ENCODE data around the gene CPT1C.

The CPT1C gene

GRCh38 chr19:49684251-49684982 is 6.5 kb upstream of the CPT1C start:
- Histone ChIP-seq H3K36me3 (ENCODE audit: control insufficient read depth in 2 of 2, insufficient read depth in 2 of 2, low read length in 2 of 2) (peaks cover 39 to 46% of the 10 kb centered on the region in 2 donors), H3K27ac (ENCODE audit: low read length) (no peak overlapping the region), H3K9me3 (ENCODE audit: control insufficient read depth in 2 of 2, low read length in 2 of 2) (no peaks in the 10 kb centered on the region), H3K27me3 (ENCODE audit: control insufficient read depth in 1 of 2, insufficient read depth in 2 of 2, low read length in 2 of 2) (peaks cover 4 to 7% of the 10 kb centered on the region in 2 donors), H3K4me3 (ENCODE audit: low read length in 2 of 2) (no peak overlapping the region), H3K9ac (ENCODE audit: low read length in 2 of 2) (no peak overlapping the region), H3K4me1 (ENCODE audit: control insufficient read depth, insufficient read depth, low read length) (peaks cover 17% of the 10 kb centered on the region)

GRCh38 chr19:49684983-49685553 is 5.8 kb upstream of the CPT1C start:
- Histone ChIP-seq H3K4me1 (ENCODE audit: control insufficient read depth, insufficient read depth, low read length) (peaks cover 20% of the 10 kb centered on the region), H3K27ac (ENCODE audit: low read length) (no peak overlapping the region), H3K36me3 (ENCODE audit: control insufficient read depth in 2 of 2, insufficient read depth in 2 of 2, low read length in 2 of 2) (peaks cover 39 to 46% of the 10 kb centered on the region in 2 donors), H3K9ac (ENCODE audit: low read length in 2 of 2) (no peak overlapping the region), H3K27me3 (ENCODE audit: control insufficient read depth in 1 of 2, insufficient read depth in 2 of 2, low read length in 2 of 2) (peaks cover 7 to 14% of the 10 kb centered on the region in 2 donors), H3K9me3 (ENCODE audit: control insufficient read depth in 2 of 2, low read length in 2 of 2) (no peaks in the 10 kb centered on the region), H3K4me3 (ENCODE audit: low read length in 2 of 2) (no peak overlapping the region)

GRCh38 chr19:49685845-49686332 is 5.0 kb upstream of the CPT1C start:
- Histone ChIP-seq H3K27ac (ENCODE audit: low read length) (no peak overlapping the region), H3K9me3 (ENCODE audit: control insufficient read depth in 2 of 2, low read length in 2 of 2) (no peaks in the 10 kb centered on the region), H3K4me1 (ENCODE audit: control insufficient read depth, insufficient read depth, low read length) (peaks cover 20% of the 10 kb centered on the region), H3K36me3 (ENCODE audit: control insufficient read depth in 2 of 2, insufficient read depth in 2 of 2, low read length in 2 of 2) (peaks cover 39 to 46% of the 10 kb centered on the region in 2 donors), H3K4me3 (ENCODE audit: low read length in 2 of 2) (no peak overlapping the region), H3K9ac (ENCODE audit: low read length in 2 of 2) (no peak overlapping the region), H3K27me3 (ENCODE audit: control insufficient read depth in 1 of 2, insufficient read depth in 2 of 2, low read length in 2 of 2) (peaks cover 10 to 20% of the 10 kb centered on the region in 2 donors)

GRCh38 chr19:49686503-49687088 is 4.3 kb upstream of the CPT1C start:
- H3K27ac ChIP-seq (ENCODE audit: low read length), result no peak overlapping the region
- peaks cover 39 to 46% of the 10 kb centered on the region in 2 donors for H3K36me3 ChIP-seq (ENCODE audit: control insufficient read depth in 2 of 2, insufficient read depth in 2 of 2, low read length in 2 of 2)
- H3K27me3 ChIP-seq (ENCODE audit: control insufficient read depth in 1 of 2, insufficient read depth in 2 of 2, low read length in 2 of 2), result peaks cover 10 to 21% of the 10 kb centered on the region in 2 donors
- H3K9me3 ChIP-seq (ENCODE audit: control insufficient read depth in 2 of 2, low read length in 2 of 2), result no peaks in the 10 kb centered on the region
- H3K4me1 ChIP-seq (ENCODE audit: control insufficient read depth, insufficient read depth, low read length), result peaks cover 23% of the 10 kb centered on the region
- no peak overlapping the region for H3K9ac ChIP-seq (ENCODE audit: low read length in 2 of 2)
- H3K4me3 ChIP-seq (ENCODE audit: low read length in 2 of 2), result no peak overlapping the region

GRCh38 chr19:49687150-49687549 is 3.8 kb upstream of the CPT1C start:
- Histone ChIP-seq H3K9me3 (ENCODE audit: control insufficient read depth in 2 of 2, low read length in 2 of 2) (no peaks in the 10 kb centered on the region), H3K27ac (ENCODE audit: low read length) (no peak overlapping the region), H3K4me3 (ENCODE audit: low read length in 2 of 2) (no peak overlapping the region), H3K27me3 (ENCODE audit: control insufficient read depth in 1 of 2, insufficient read depth in 2 of 2, low read length in 2 of 2) (peaks cover 10 to 22% of the 10 kb centered on the region in 2 donors), H3K36me3 (ENCODE audit: control insufficient read depth in 2 of 2, insufficient read depth in 2 of 2, low read length in 2 of 2) (peaks cover 33 to 41% of the 10 kb centered on the region in 2 donors), H3K9ac (ENCODE audit: low read length in 2 of 2) (no peak overlapping the region), H3K4me1 (ENCODE audit: control insufficient read depth, insufficient read depth, low read length) (peaks cover 25% of the 10 kb centered on the region)

- peaks cover 25% of the 10 kb centered on the region for H3K4me1 ChIP-seq (ENCODE audit: control insufficient read depth, insufficient read depth, low read length)
- H3K9me3 ChIP-seq (ENCODE audit: control insufficient read depth in 2 of 2, low read length in 2 of 2), result no peaks in the 10 kb centered on the region
- H3K27ac ChIP-seq (ENCODE audit: low read length), result no peak overlapping the region
- peaks cover 28 to 37% of the 10 kb centered on the region in 2 donors for H3K36me3 ChIP-seq (ENCODE audit: control insufficient read depth in 2 of 2, insufficient read depth in 2 of 2, low read length in 2 of 2)
- peaks cover 10 to 22% of the 10 kb centered on the region in 2 donors for H3K27me3 ChIP-seq (ENCODE audit: control insufficient read depth in 1 of 2, insufficient read depth in 2 of 2, low read length in 2 of 2)
- no peak overlapping the region for H3K9ac ChIP-seq (ENCODE audit: low read length in 2 of 2)
- H3K4me3 ChIP-seq (ENCODE audit: low read length in 2 of 2), result no peak overlapping the region
Observed at GRCh38 chr19:49687566-49688316, 3.2 kb upstream of the CPT1C start.

GRCh38 chr19:49688531-49689132 is 2.3 kb upstream of the CPT1C start:
- peak overlapping the region in 1 of 2 donors; percentile 79 for H3K4me3 ChIP-seq (ENCODE audit: low read length in 2 of 2)
- H3K36me3 ChIP-seq (ENCODE audit: control insufficient read depth in 2 of 2, insufficient read depth in 2 of 2, low read length in 2 of 2), result peaks cover 27 to 31% of the 10 kb centered on the region in 2 donors
- no peak overlapping the region for H3K9ac ChIP-seq (ENCODE audit: low read length in 2 of 2)
- no peak overlapping the region for H3K27ac ChIP-seq (ENCODE audit: low read length)
- H3K4me1 ChIP-seq (ENCODE audit: control insufficient read depth, insufficient read depth, low read length), result peaks cover 25% of the 10 kb centered on the region
- peaks cover 10 to 22% of the 10 kb centered on the region in 2 donors for H3K27me3 ChIP-seq (ENCODE audit: control insufficient read depth in 1 of 2, insufficient read depth in 2 of 2, low read length in 2 of 2)
- H3K9me3 ChIP-seq (ENCODE audit: control insufficient read depth in 2 of 2, low read length in 2 of 2), result no peaks in the 10 kb centered on the region

GRCh38 chr19:49689133-49690078 is 1.5 kb upstream of the CPT1C start, which contains the start of gene ADM5:
Gene ADM5, plus strand, starts transcription at chr19:49689594. Its CDS starts 244 bp downstream, at chr19:49689838.
- Histone ChIP-seq H3K9ac (ENCODE audit: low read length in 2 of 2) (peak within 1 kb of the TSS; percentile 35 to 51), H3K27ac (ENCODE audit: low read length) (peak within 1 kb of the TSS; percentile 31), H3K4me1 (ENCODE audit: control insufficient read depth, insufficient read depth, low read length) (peaks cover 25% of the 10 kb centered on the region)

GRCh38 chr19:49690079-49690655 is 749 bp upstream of the CPT1C start:
- Histone ChIP-seq H3K4me3 (ENCODE audit: low read length in 2 of 2) (peak overlapping the region; percentile 65 to 79), H3K9me3 (ENCODE audit: control insufficient read depth in 2 of 2, low read length in 2 of 2) (no peaks in the 10 kb centered on the region)

More at GRCh38 chr19:49689133-49690078, 1.5 kb upstream of the CPT1C start, which contains the start of gene ADM5:
- Histone ChIP-seq H3K36me3 (ENCODE audit: control insufficient read depth in 2 of 2, insufficient read depth in 2 of 2, low read length in 2 of 2) (peaks cover 19 to 24% of the 10 kb centered on the region in 2 donors), H3K4me3 (ENCODE audit: low read length in 2 of 2) (peak within 1 kb of the TSS; percentile 65 to 79), H3K9me3 (ENCODE audit: control insufficient read depth in 2 of 2, low read length in 2 of 2) (no peaks in the 10 kb centered on the region), H3K27me3 (ENCODE audit: control insufficient read depth in 1 of 2, insufficient read depth in 2 of 2, low read length in 2 of 2) (peaks cover 10 to 22% of the 10 kb centered on the region in 2 donors)

More at GRCh38 chr19:49690079-49690655, 749 bp upstream of the CPT1C start:
- Histone ChIP-seq H3K27ac (ENCODE audit: low read length) (peak overlapping the region; percentile 31), H3K27me3 (ENCODE audit: control insufficient read depth in 1 of 2, insufficient read depth in 2 of 2, low read length in 2 of 2) (peaks cover 10 to 22% of the 10 kb centered on the region in 2 donors), H3K36me3 (ENCODE audit: control insufficient read depth in 2 of 2, insufficient read depth in 2 of 2, low read length in 2 of 2) (peaks cover 13 to 17% of the 10 kb centered on the region in 2 donors), H3K9ac (ENCODE audit: low read length in 2 of 2) (peak overlapping the region; percentile 35 to 51), H3K4me1 (ENCODE audit: control insufficient read depth, insufficient read depth, low read length) (peaks cover 25% of the 10 kb centered on the region)
